NCI-H1694 (cell line): ENCODE data around the gene FLVCR1.
A peak's percentile ranks its signal among the peaks of the same experiment; 100 is the strongest.
"Not testable (repeated sequence)": the region's sequence is repeated elsewhere in the genome, so short reads cannot be mapped to it uniquely, and the experiment has no call there.

Experiments used
- DNase-seq: peaks from one replicate; lab custom pipeline; 2025; lab: John Stamatoyannopoulos, UW

FLVCR1 gene

GRCh38 chr1:212857992-212858460 lies at the start of gene FLVCR1:
FLVCR1 (plus strand) TSS chr1:212858275; CDS start chr1:212858453, 178 bp downstream.
- DNase-seq = peak; percentile 84

DNA sequence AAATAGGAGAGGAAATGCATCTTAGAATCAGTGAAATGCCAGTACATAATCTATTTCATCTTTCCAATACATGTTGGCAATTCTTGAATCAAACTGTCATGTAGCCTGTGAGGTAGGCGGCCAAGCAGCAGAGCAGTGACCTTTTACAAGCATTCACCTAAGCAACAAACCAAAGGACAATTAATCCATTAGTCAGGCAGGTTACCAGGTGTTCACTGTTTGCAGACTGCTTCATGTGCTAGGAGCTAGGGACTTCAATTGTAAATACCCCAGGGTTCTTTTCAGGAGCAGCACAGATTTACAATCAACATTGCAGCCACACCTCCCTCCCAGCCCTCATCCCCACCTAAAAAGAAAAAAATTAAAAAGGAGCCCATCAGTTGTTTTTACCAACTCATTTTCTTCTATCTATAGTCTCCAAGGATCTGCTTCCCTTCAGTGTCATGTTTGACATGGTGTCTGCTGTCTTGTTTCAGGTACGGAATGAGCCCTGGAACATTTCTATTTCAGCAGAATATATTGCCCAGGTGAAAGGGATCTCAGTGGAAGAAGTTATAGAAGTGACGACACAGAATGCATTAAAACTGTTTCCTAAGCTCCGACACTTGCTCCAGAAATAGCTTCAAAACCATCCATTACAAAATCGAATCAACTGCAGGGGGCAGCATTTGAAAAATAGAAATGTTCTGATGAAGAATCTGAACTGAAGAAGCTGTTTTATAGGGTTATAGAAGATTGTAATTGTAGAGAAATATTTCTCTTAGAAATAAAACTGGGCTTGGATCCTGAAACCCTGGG lies 43.3 kb upstream of the FLVCR1 start:
- DNase-seq = peak; percentile 46

DNA sequence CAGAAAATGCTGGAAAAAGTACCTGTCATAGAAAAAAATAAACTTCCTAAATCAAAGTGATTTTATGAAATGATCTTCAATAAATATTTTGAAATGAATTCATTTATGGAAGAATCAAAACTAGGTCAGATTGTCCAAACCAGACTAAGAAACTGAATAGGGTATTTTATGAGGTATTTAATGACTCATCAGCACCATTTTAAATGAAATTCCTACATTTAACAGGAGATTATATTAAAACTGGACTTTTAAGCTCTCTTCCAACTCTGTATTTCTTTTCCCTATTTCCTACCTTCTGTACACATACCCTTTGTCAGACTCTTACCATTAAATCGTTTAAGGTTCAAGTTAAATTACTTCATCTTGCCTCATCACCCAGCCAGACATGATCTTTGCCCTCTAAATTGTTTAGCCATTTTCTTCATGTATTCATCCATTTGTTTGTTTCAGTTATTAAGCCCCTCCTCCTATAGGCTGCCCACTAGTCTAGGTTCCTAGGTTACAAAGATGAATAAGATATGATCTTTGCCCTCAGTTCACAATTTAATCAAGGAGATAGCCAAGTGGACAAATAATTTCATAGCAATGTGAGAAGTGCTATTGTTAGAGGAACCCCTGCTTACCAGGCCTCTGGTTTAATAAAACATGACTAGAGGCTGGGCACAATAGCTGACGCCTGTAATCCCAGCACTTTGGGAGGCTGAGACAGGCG lies 41.4 kb upstream of the FLVCR1 start:
- DNase-seq = no peak

- no peak for DNase-seq
Observed at GRCh38 chr1:212819726-212820125, 38.3 kb upstream of the FLVCR1 start.

DNA sequence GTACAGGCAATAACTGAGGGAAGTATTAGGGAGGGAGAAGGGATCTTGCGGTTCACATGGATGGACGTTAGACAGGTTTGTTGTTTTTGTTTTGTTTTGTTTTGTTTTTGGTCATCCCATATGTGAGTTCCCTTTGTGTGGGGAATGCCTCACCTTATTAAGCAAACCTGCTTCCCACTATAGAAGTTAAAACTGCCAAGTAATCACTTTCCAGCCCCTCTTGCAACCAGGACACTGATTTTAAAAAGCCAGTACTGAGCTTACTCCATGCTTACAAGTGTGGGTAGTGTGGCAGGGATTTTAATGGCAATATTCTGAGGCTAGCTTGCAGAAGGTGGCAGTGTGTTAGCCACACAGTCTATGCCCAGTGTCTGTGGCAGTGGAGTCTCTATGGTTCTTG lies 37.1 kb upstream of the FLVCR1 start:
- DNase-seq = no peak

- DNase-seq = no peak
Observed at GRCh38 chr1:212822956-212823355, 35.1 kb upstream of the FLVCR1 start.

- DNase-seq = no peak
Observed at GRCh38 chr1:212824201-212824600, 33.9 kb upstream of the FLVCR1 start.

DNA sequence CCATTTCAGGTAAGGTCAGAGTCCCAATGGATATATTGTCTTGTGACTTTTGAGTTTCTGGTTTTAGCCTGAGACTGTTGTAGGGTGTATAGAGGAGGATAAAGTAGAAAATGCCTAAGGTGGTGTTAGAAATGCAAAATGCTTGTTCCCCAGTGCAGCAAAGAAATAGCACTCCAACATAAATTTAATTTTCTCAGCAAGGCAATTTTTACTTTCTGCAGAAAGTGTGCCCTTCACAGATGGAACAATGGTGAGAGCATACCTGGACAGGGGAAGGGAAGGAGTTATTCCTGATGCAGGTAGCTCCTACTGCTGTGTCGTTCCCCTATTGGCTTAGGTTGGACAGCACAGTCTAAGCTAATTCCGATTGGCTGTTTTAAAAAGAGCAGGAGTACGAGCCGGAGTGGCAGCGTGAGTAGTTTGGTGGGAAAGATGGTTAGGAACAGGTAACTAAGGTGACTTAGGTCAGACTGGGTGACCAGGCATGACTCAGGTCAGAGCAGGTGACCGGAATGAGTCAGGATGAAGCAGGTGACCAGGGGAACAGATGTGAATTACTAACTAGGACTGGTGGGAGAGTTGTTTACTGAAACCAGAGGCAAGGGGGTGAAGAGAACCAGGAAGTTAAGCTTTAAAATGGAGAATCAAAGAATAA lies 32.1 kb upstream of the FLVCR1 start:
- DNase-seq = no peak

- DNase-seq = no peak
Observed at GRCh38 chr1:212827171-212827776, 30.8 kb upstream of the FLVCR1 start.

GRCh38 chr1:212827831-212828278 lies 30.2 kb upstream of the FLVCR1 start:
- DNase-seq = no peak

DNA sequence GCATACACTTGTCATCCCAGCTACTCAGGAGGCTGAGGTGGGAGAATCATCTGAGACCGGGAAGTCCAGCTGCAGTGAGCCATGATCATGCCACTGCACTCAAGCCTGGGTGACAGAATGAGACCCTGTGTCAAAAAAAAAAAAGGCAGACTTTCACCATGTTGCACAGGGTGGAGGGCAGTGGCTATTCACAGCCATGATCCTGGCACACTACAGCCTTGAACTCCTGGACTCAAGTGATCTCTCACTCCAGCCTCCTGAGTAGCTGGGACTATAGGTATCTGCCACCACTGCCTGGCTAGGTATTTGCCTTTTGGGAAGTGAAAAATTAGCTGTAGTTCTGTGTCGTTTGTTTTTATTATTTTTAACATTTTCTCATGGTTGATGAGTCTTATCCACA lies 29.7 kb upstream of the FLVCR1 start:
- DNase-seq = no peak

GRCh38 chr1:212833211-212834207 lies 24.6 kb upstream of the FLVCR1 start:
- not testable (repeated sequence) for DNase-seq

GRCh38 chr1:212838145-212838544 lies 19.9 kb upstream of the FLVCR1 start:
- no peak for DNase-seq

- DNase-seq = not testable (repeated sequence)
Observed at GRCh38 chr1:212844521-212844920, 13.6 kb upstream of the FLVCR1 start.

- DNase-seq = no peak
Observed at GRCh38 chr1:212847549-212847948, 10.5 kb upstream of the FLVCR1 start, which contains the start of gene SPATA45. SPATA45 (minus strand) TSS chr1:212847649; CDS start chr1:212836149, 11,500 bp downstream.

DNA sequence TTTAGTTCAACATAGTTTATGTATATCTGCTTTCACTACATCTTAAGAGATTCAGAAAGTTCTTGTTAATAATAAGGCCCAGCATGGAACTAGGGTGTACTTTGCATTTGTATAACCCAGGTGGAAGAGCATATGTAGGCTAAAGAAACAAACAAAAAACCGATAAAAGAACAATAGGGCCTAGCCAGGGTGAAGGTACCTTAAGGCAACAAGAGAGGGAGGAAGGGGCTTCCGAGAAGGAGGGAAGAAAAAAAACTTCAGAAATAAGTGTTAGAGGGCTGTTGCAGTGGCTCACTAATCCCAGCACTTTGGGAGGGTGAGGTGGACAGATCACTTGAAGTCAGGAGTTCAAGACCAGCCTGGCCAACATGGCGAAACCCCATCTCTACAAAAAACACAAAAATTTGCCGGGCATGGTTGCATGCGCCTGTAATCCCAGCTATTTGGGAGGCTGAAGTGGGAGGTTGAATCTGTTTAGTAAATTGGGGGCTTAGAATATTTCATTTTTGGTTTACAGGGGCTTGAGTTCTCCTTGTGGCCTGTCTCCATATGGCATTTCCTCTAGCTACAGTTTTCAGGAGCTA lies 5.9 kb upstream of the FLVCR1 start:
- no peak for DNase-seq

- DNase-seq = no peak
Observed at GRCh38 chr1:212853658-212854057, 4.4 kb upstream of the FLVCR1 start.

DNA sequence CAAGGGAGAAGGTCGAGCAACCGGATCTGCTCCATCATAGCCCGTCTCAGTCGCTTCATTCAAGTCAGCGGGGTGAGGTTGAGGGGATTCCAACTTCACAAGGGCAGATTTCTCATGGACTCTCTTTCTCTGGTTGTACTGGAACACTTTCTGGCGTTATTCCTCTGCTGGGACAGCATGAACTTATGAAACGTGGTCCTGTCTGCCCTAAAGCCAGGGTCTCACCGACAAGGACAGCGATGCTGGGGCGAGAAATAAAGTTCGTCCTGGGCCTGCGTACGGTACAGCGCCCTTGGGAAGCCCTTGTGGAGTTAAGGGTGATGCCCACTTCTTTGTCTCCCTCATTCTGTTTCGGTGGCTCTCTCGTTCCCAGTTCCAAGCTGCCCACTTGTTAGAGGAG lies 1.3 kb upstream of the FLVCR1 start:
- DNase-seq = no peak

DNA sequence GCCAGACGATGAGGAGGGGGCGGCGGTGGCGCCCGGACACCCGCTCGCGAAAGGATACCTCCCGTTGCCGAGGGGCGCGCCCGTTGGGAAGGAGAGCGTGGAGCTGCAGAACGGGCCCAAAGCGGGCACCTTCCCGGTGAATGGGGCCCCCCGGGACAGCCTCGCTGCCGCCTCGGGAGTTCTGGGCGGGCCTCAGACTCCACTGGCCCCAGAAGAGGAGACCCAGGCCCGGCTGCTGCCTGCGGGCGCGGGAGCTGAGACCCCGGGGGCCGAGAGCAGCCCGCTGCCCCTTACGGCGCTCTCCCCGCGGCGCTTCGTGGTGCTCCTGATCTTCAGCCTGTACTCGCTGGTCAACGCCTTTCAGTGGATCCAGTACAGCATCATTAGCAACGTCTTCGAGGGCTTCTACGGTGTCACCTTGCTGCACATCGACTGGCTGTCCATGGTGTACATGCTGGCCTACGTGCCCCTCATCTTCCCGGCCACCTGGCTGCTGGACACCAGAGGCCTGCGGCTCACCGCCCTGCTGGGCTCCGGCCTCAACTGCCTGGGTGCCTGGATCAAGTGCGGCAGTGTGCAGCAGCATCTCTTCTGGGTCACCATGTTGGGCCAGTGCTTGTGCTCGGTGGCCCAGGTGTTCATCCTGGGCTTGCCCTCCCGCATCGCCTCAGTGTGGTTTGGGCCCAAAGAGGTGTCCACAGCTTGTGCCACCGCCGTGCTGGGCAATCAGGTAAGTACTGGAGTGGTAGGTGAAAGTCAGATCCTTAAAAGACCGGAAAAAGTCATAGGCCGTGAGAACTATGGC lies 588 bp downstream of the FLVCR1 start:
- no peak for DNase-seq
